Skeletal muscle satellite cell (primary cell): ENCODE measurements around the gene GRID1.

Experiments
- H3K27me3 ChIP-seq: 2 replicates; pipeline ENCODE4 v1.7.0; 2013; ENCODE audit warnings: low read length; ENCODE audit not compliant: control insufficient read depth, insufficient read depth
- H3K36me3 ChIP-seq: 2 replicates; pipeline ENCODE4 v1.7.0; 2013; ENCODE audit warnings: mild to moderate bottlenecking, control low read depth, low read length; ENCODE audit not compliant: insufficient read depth
- H3K4me1 ChIP-seq: 2 replicates; pipeline ENCODE4 v1.7.0; 2013; ENCODE audit warnings: low read length; ENCODE audit not compliant: control insufficient read depth, insufficient read depth
- H3K4me2 ChIP-seq: 2 replicates; pipeline ENCODE4 v1.7.0; 2013; ENCODE audit warnings: mild to moderate bottlenecking, low read length
- H3K4me3 ChIP-seq: 2 replicates; pipeline ENCODE4 v1.7.0; 2013; ENCODE audit warnings: low read length
- H3K9ac ChIP-seq: 2 replicates; pipeline ENCODE4 v1.7.0; 2013; ENCODE audit warnings: mild to moderate bottlenecking, low read depth, low read length, moderate library complexity
- H3K9me3 ChIP-seq: replicated peaks from 2 replicates; pipeline ENCODE4 v1.7.0; 2013; ENCODE audit warnings: mild to moderate bottlenecking, control low read depth, low read length

GRID1 gene

DNA sequence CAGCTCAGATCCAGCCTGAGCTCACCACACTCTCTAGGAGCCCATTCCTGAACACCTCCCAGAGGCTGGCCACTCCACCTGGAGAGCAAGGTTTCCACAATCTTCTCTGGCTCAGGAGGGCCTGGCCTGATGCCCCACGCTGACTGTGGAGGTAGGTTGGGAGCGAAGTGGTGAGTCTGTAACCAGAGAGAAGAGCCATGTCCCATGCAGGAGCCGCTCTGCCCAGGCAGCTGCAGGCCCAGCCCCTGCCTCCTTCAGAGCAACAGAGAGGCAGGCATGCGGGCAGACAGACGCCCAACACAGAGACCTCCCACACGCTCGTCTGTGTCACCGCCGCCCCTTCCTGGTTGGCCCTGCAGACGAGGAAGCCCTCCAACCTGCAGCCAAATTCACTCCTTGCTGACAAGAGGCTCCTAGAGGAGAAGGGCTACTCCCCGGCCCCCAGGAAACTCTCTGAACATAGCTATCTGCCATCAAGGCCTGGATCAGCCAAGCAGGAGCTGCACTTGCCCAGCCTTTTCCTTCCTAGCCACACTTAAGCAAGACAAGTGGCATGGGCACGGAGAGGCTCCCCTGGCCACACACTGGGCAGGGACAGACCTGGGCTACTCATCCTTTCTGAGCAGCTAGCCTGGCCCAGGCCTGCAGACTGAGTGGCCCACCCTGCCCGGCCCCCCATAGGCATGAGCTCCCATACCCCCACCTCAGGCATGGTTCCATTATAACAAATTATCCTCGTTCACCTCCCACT, 101.9 kb downstream of the GRID1 start:
- H3K4me2 ChIP-seq: no peak overlapping the region
- H3K4me1 ChIP-seq: no peaks in the 10 kb centered on the region
- H3K4me3 ChIP-seq: no peak overlapping the region
- H3K36me3 ChIP-seq: no peaks in the 10 kb centered on the region
- no peaks in the 10 kb centered on the region for H3K27me3 ChIP-seq
- H3K9ac ChIP-seq: no peak overlapping the region
- no peaks in the 10 kb centered on the region for H3K9me3 ChIP-seq

GRCh38 chr10:86263907-86264306, 102.7 kb downstream of the GRID1 start:
- Histone ChIP-seq H3K9me3 (no peaks in the 10 kb centered on the region), H3K27me3 (no peaks in the 10 kb centered on the region), H3K4me1 (no peaks in the 10 kb centered on the region), H3K4me3 (no peak overlapping the region), H3K36me3 (no peaks in the 10 kb centered on the region), H3K4me2 (no peak overlapping the region), H3K9ac (no peak overlapping the region)

GRCh38 chr10:86263209-86263608, 103.4 kb downstream of the GRID1 start:
- Histone ChIP-seq H3K4me2 (no peak overlapping the region), H3K27me3 (no peaks in the 10 kb centered on the region), H3K9ac (no peak overlapping the region), H3K4me3 (no peak overlapping the region), H3K36me3 (no peaks in the 10 kb centered on the region), H3K4me1 (no peaks in the 10 kb centered on the region), H3K9me3 (no peaks in the 10 kb centered on the region)

DNA sequence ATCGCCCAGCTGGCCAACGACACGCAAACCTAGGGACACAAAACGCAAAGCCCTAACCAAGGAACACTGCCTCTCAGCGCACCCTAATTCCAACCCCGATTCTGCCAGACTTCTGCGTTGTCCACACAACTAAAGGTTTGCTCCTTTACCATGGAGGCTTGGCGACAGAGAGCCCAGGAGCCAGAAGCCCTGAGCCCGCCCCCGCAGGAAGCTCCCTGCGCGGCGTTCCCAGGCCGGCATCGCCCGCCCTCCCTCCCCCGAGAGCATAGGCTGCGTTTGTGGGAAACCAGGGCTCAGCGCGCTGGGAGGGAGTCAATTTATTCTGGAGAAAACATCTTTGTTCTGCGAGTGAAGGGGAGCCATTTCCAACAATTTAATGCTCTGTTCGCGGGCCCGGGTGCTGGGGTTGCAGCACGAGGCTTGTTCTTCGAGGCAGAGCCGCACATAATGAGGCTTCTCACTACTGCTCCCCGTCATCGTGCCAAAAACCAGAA, 103.9 kb downstream of the GRID1 start:
- Histone ChIP-seq H3K36me3 (no peaks in the 10 kb centered on the region), H3K27me3 (no peaks in the 10 kb centered on the region), H3K9me3 (no peaks in the 10 kb centered on the region), H3K4me3 (no peak overlapping the region), H3K9ac (no peak overlapping the region), H3K4me2 (no peak overlapping the region), H3K4me1 (no peaks in the 10 kb centered on the region)

DNA sequence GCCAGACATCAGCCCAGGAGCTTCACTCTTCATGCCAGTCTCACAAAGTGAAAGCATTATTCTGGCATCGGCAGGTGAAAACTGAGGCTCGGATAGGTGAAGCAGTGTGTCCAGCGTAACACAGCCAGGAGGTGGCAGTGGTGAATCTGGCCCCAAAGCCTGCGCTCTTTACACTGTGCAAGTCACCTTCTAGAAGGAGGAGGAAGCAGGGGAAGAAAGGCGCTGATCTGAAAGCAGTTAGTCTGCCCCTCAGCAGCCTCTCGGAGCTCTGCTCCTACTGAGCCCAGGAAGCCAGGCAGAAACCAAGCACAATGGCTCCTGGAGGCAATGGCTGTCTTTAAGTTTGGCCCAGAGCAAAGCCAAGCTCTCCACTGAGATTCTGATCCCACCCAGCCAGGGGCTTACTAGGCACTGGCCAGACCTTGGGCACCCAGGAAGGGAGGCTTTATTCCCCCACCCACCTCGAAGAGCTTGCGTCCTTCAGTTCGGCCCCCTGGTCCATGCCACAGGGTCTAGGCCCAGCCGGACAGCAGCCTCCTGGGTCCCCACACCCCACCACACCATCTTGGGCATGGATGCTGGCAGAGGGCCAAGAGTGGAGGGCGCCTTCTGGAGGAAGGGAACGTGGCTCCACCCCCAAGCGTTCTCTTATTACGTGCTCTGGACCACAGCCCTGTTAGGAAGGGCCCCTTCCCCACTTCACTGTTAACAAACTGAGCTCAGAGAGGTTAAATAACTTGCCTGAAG, 104.5 kb downstream of the GRID1 start:
- Histone ChIP-seq H3K9ac (no peak overlapping the region), H3K27me3 (no peaks in the 10 kb centered on the region), H3K4me1 (no peaks in the 10 kb centered on the region), H3K4me3 (no peak overlapping the region), H3K36me3 (no peaks in the 10 kb centered on the region), H3K4me2 (no peak overlapping the region), H3K9me3 (no peaks in the 10 kb centered on the region)

GRCh38 chr10:86261470-86261869, 105.1 kb downstream of the GRID1 start:
- Histone ChIP-seq H3K27me3 (no peaks in the 10 kb centered on the region), H3K4me3 (no peak overlapping the region), H3K4me2 (no peak overlapping the region), H3K36me3 (no peaks in the 10 kb centered on the region), H3K4me1 (no peaks in the 10 kb centered on the region), H3K9ac (no peak overlapping the region), H3K9me3 (no peaks in the 10 kb centered on the region)

DNA sequence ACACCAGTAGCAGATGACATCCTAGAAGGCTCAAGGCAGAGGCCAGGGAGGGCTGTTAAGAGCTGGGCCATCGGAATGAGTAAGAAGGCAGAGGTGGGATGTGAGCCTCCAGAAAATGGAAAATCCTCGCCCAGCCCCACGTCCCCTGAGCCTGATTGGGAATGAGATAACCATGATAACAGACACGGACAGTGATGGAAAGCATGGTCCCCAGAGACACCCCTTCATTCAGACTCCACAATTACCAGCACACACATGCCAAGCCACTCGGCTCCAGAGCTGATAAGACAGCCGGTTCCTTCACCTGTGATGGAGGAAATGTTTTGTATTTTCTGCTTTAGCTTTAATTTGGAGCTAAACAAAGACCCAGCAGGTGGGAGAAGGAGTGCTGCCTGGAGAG, 106.0 kb downstream of the GRID1 start:
- H3K4me2 ChIP-seq: no peak overlapping the region
- H3K9ac ChIP-seq: no peak overlapping the region
- no peak overlapping the region for H3K4me3 ChIP-seq
- no peaks in the 10 kb centered on the region for H3K9me3 ChIP-seq
- no peaks in the 10 kb centered on the region for H3K36me3 ChIP-seq
- no peaks in the 10 kb centered on the region for H3K4me1 ChIP-seq
- H3K27me3 ChIP-seq: no peaks in the 10 kb centered on the region

- Histone ChIP-seq H3K4me3 (no peak overlapping the region), H3K36me3 (no peaks in the 10 kb centered on the region), H3K4me2 (no peak overlapping the region), H3K9ac (no peak overlapping the region), H3K27me3 (no peaks in the 10 kb centered on the region), H3K4me1 (no peaks in the 10 kb centered on the region), H3K9me3 (no peaks in the 10 kb centered on the region)
Measured at GRCh38 chr10:86259901-86260562, 106.6 kb downstream of the GRID1 start.

DNA sequence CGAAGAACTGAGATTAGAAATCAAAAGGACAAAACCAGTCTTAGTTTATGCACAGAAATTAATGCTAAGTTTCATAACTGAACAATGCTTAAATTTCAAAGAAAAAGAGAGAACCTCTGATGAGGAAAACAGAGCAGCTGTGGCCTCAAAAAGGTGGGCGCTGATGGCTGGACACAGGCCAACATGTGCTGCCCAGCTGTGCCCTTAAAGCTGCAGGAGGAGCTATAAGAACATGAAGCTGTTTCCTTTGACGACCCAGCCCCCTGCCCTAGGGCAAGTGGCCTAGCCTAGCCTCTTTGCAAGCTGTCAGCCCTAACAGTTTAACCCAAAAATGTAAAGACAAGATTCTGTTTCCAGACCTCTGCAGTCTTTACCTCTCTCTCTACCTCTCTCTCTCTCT, 107.7 kb downstream of the GRID1 start:
- Histone ChIP-seq H3K9me3 (no peaks in the 10 kb centered on the region), H3K4me2 (no peak overlapping the region), H3K4me3 (no peak overlapping the region), H3K9ac (no peak overlapping the region), H3K27me3 (no peaks in the 10 kb centered on the region), H3K4me1 (no peaks in the 10 kb centered on the region), H3K36me3 (no peaks in the 10 kb centered on the region)

DNA sequence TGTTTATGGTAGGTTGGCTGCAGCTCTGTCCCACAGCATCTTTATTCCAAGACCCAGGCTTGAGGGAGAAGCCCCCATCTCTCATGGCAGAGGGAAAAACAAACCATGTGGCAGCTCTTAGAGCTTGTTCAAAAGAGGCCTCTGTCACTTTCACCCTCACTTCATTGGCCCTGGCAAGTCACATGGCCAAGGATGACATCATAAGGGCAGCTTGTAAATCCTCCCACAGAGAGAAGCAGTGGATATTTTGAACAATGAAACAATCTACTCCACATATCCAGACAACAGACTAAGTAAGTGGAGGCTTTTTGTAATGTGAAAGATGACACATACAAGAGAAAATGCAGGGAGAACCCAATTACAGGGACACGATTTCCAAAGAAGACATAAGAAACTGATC, 108.1 kb downstream of the GRID1 start:
- Histone ChIP-seq H3K4me1 (no peaks in the 10 kb centered on the region), H3K9ac (no peak overlapping the region), H3K9me3 (no peaks in the 10 kb centered on the region), H3K4me3 (no peak overlapping the region), H3K4me2 (no peak overlapping the region), H3K27me3 (no peaks in the 10 kb centered on the region), H3K36me3 (no peaks in the 10 kb centered on the region)

GRCh38 chr10:86257683-86258082, 108.9 kb downstream of the GRID1 start:
- H3K4me2 ChIP-seq: no peak overlapping the region
- no peaks in the 10 kb centered on the region for H3K36me3 ChIP-seq
- H3K4me3 ChIP-seq: no peak overlapping the region
- H3K9me3 ChIP-seq: no peaks in the 10 kb centered on the region
- no peak overlapping the region for H3K9ac ChIP-seq
- H3K27me3 ChIP-seq: no peaks in the 10 kb centered on the region
- H3K4me1 ChIP-seq: no peaks in the 10 kb centered on the region
